Heart left ventricle (tissue), 13 donors: ENCODE measurements around the gene METTL21C.

Experiments
- POLR2A ChIP-seq, 2 donors: fragments of 450-650 bp; IDR thresholded peaks; one replicate each; pipeline ENCODE4 v1.6.1; 2017; ENCODE audit warnings: antibody characterized with exemption in 2 of 2, mild to moderate bottlenecking in 2 of 2, moderate library complexity in 2 of 2
- TF ChIP-seq, protein P1 (sequence below), 12 donors: fragments of 200-600 bp; sonication (generic) in 4 of 12; IDR thresholded peaks; one replicate each; pipeline versions ENCODE4 v1.5.0 to v1.8.0; 2018 to 2022; ENCODE audit warnings: antibody characterized with exemption in 12 of 12, mild to moderate bottlenecking in 5 of 12
- donor health status: ischemic (EF 13 %, LVEDD 7.1; RV severe dilation, severe dysfunction).
- donor health status: DM: no; HTN: yes; CAD: no.
- donor health status: DM: no; HTN: no; CAD: no.
- donor health status: ischemic (EF 25% LVEDD 6.9; RV normal size, moderate dysfunction).
- donor health status: ischemic (EF 25% LVEDD 5.7; RV mildly dilated, moderate dysfunction).
- donor health status: ischemic (EF 35%, LVEDD 5.7; RV mildly dilated, moderate dysfunction).
- donor health status: nonischemic (EF 11% LVEDD 7.7; RV severe dilation, severe dysfunction).
- donor health status: DM: yes; HTN: yes; CAD: no.
- donor health status: PGD.
- donor health status: ischemic (EF 29% LVEDD 5.4; RV normal size, mild dysfunction).
- donor health status: nonischemic (EF 23%, LVEDD 6.1; RV moderate dilation, normal function).

DNA sequence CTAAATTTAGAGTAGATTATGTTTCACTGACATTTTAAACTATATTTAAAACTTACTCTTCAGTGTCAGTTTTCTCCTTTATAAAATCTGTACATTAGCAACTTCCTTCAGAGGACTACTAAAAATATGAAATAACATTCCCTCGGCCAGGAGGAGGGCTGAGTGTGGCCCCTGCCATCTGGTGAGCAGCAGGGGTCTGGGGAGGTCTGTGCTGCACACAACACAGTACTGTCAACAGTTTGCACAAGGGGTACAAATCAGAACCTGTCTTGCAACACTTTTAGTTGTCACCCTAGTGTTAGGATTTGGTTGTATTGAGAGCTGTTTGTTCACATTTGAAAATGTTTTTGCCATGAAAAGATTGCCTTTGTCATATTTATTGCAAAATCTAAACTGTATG lies 49.1 kb downstream of the METTL21C start:
- TF ChIP-seq, protein P1, sequence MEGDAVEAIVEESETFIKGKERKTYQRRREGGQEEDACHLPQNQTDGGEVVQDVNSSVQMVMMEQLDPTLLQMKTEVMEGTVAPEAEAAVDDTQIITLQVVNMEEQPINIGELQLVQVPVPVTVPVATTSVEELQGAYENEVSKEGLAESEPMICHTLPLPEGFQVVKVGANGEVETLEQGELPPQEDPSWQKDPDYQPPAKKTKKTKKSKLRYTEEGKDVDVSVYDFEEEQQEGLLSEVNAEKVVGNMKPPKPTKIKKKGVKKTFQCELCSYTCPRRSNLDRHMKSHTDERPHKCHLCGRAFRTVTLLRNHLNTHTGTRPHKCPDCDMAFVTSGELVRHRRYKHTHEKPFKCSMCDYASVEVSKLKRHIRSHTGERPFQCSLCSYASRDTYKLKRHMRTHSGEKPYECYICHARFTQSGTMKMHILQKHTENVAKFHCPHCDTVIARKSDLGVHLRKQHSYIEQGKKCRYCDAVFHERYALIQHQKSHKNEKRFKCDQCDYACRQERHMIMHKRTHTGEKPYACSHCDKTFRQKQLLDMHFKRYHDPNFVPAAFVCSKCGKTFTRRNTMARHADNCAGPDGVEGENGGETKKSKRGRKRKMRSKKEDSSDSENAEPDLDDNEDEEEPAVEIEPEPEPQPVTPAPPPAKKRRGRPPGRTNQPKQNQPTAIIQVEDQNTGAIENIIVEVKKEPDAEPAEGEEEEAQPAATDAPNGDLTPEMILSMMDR (IDR thresholded peaks at IDR 0.05): no peak
- no peak for TF ChIP-seq POLR2A (IDR thresholded peaks at IDR 0.05)
